Superior temporal gyrus (tissue), 1 donor: ENCODE measurements around the gene ERICH6B.
"Not testable (repeated sequence)": the region's sequence is repeated elsewhere in the genome, so short reads cannot be mapped to it uniquely, and the experiment has no call there.

Experiments used
- DNase-seq: peaks from one replicate; pipeline ENCODE4 v3.0.0-alpha.2; 2016; ENCODE audit errors: extremely low spot score

Gene ERICH6B

DNA sequence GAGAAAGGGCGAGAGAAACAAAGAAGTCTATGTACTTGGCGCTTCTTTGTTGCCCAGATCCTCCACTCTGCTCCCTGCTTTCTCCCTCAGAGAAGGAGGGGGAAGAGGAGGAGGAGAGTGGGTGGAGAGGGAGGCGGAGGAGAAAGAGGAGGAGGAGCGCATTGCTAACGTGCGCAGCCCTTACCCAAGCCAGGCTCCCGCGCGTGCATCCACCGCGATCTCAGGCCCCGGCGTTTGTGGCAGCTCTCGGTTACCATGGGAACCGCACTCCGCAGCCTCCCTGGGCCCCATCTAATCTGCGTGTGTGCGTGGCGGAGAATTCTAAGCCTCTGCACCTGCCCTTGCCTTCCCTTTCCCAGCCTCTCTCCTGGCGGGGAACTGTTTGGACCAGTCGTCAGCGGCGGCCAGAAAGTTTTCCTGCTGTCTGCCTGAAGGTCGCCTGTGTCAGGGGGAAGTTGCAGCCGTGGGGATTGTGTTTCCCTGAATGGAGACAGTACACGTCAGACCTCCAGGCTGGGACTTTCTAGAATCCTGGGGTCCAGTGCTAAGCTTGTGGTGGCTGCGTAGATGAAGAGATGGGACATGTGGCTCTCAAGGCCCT, at the start of gene ERICH6B:
TSS of gene ERICH6B (minus strand) at position 239 of the 601 bp plus-strand sequence. CDS start 18,734 bp downstream, outside the sequence.
- peak; percentile 38 for DNase-seq

DNA sequence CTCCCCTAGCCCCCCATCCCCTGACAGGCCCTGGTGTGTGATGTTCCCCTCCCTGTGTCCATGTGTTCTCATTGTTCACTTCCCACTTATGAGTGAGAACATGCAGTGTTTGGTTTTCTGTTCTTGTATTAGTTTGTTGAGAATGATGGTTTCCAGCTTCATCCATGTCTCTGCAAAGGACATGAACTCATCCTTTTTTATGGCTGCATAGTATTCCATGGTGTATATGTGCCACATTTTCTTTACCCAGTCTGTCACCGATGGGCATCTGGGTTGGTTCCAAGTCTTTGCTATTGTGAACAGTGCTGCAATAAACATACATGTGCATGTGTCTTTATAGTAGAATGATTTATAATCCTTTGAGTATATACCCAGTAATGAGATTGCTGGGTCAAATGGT, 47.4 kb upstream of the ERICH6B start:
- not testable (repeated sequence) for DNase-seq

DNA sequence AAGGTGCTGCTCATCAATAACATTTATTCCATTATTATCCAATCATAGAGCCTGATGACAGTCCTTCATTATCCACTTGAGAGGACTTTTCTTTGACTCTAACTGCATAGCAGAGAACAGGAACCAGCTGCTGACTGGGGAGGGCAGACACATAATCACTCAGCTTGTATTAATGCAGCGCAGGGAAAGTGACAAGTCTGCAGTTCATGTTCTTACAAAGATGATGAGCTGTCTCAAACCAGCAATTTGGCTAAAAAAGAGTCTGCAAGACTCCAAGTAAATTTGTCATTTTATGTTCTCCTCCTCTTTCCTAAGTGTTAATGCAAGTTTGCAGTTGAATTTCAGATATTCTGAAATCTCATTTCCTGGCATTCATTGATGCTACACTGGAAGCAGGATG, 46.6 kb upstream of the ERICH6B start:
- peak; percentile 16 for DNase-seq

DNA sequence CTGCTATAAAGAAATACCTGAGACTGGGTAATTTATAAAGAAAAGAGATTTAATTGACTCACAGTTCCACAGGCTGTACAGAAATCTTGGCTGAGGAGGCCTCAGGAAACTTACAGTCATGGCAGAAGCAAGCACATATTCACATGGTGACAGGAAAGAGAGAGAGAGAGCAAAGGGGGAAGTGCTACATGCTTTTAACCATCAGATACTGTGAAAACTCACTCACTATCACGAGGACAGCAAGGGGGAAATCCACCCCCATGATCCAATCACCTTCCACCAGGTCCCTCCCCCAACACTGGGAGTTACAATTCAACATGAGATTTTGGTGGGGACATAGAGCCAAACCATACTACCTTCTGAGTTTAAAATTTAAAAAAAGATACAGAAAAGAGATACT, 44.9 kb upstream of the ERICH6B start:
- not testable (repeated sequence) for DNase-seq

DNA sequence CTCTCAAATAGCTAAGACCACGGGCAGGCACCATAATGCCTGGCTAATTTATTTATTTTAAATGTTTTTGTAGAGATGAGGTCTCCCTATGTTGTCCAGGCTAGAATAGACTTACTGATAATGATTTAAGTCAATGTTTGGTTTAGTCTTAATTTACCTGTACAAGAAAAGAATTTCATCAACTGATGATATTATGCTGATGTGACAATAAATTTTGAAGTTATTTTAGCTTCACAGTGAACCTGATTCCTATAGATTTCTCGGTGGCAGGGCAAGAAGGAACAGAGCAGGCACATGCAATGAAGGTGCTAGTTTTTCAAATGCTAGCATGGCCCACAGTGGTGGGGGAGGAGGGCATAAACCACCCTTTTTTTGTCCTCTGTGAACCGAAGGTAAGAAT, 44.0 kb upstream of the ERICH6B start:
- DNase-seq = no peak

DNA sequence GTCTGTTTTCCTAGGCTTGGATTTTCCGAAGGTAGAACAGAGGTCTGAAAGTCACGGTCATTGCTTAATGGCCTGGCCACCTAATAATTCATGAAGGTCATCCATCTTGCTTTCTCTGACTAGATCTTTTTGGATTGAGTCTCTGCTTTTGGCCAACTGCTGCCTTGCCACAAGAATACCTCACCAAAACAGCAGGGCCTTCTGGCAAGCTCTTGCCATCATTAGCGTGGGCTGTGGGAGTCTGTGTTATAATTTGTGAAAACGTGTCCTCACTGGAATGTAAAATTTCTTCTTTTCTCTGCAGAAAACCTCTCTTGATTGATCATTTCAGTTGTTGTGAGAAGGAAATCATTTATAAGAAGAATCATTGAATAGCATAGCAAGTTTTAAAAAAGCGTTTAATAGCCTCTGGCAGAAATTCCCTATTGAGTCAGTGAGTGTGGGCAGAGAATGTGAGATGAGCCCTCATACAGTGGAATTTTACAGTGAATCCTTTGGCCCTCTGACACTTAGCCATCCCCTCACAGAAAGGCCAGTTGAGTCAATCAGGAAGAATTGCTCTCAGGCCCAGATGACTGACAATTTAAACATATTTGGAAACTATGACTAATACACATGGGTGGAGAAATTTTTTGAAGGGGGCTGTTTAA, 43.2 kb upstream of the ERICH6B start:
- DNase-seq = no peak

DNA sequence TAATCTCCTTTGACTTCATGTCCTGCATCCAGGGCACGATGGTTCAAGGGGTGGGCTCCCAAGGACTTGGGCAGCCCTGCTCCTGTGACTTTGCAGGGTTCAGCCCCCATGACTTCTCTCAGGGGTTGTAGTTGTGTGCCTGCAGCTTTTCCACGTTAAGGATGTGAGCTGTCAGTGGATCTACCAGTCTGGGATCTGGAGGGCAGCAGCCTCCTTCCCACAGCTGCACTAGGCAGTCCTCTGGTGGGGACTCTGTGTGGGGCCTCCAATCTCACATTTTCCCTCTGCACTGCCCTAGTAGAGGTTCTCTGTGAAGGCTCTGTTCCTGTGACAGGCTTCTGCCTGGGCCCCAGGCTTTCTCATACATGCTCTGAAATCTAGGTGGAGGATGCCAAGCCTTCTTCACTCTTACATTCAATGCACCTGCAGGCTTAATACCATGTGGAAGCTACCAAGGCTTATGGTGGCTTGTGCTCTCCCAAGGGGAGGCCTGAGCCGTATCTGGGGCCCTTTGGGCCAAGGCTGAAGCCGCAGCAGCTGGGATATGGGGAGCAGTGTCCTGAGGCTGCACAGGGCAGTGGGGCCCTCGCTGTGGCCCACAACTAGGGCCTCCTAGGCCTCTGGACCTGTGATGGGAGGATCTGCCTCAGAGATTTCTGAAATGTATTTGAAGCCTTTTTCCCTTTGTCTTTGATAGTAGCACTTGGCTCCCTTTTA, 39.3 kb upstream of the ERICH6B start:
- DNase-seq = no peak

DNA sequence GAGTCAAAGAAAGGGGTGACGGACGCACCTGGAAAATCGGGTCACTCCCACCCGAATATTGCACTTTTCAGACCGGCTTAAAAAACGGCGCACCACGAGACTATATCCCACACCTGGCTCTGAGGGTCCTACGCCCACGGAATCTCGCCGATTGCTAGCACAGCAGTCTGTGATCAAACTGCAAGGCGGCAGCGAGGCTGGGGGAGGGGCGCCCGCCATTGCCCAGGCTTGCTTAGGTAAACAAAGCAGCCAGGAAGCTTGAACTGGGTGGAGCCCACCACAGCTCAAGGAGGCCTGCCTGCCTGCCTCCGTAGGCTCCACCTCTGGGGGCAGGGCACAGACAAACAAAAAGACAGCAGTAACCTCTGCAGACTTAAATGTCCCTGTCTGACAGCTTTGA, 29.7 kb upstream of the ERICH6B start:
- not testable (repeated sequence) for DNase-seq

DNA sequence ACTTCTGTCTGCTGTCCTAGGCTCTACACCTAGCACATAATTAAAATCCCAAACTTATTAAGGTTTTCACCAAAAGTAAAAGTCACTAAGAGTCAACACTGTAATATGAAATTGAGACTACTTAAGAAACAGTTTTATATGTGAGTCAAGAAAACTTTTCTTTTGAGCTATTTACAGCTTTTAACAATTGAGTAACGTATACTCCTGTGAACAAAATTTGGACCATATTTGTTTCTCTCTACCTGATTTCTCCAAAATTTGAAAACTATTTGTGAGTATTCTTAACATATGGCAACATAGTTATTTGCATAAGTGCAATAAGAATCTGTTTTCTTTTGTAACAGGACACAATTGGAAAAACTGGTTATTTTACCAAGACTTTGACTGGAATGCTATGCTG, 26.6 kb upstream of the ERICH6B start:
- not testable (repeated sequence) for DNase-seq

DNA sequence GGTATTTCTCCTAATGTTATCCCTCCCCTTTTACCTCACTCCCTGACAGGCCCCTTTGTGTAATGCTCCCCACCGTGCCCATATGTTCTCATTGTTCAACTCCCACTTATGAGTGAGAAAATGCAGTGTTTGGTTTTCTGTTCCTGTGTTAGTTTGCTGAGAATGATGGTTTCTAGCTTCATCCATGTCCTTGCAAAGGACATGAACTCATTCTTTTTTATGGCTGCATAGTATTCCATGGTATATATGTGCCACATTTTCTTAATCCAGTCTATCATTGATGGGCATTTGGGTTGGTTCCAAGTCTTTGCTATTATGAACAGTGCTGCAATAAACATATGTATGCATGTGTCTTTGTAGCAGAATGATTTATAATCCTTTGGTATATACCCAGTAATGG, 19.8 kb upstream of the ERICH6B start:
- DNase-seq = not testable (repeated sequence)

DNA sequence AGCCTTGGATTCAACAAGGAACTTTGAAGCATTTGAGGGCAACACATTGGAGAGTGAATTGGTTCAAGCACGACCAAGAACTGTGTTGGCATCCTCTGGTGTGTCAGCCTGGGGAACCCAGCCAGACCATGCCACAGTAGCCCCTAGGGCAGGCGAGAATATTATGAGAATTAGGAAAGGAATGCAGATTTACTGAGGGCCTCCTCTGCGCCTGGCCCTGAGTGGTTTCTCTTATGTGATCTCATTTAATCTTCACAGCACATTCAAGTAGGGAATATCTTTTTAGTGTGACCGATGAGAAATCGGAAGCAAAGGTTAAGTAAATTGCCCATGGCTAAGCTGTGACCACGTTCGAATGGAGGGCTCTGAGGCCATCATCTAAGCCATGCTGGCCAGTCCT, 15.3 kb upstream of the ERICH6B start:
- no peak for DNase-seq

DNA sequence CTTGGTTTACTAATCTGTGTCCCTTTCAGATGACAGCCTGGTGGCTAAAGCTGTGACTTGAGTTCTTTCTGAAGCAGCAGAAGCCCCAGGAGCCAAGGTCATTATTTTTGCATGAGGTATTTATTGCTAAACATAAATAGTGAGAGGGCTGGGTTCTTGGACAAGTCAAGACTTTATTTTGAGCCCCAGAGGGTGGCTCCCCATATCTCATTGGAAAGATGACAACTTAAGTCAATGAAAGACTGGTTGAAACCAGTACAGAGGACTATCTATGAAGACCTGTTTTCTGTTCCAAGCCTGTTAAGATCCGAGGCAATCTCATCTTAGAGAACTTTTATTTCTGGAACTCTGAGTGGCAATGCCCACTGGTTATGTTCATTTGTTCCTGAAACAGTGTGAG, 14.4 kb upstream of the ERICH6B start:
- DNase-seq = no peak

DNA sequence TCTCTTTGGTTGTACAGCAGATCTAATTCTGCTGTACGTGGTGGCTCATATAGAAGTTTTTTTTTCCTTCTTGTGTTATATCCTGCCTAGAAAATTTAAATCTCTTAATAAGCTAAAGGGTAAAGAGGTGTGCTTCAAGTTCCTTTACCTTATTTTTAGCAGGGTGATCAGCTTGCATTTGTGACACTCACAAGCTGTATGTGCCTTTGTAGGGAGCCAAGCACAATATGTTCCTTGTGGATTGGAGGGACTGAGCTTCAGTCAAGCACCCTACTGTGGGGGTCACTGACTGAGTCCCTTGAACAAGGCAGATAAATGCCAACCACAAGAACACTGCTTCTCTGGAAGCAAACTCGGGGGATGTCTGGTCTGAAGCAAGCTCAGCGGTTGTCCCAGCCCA, 12.6 kb upstream of the ERICH6B start:
- no peak for DNase-seq

DNA sequence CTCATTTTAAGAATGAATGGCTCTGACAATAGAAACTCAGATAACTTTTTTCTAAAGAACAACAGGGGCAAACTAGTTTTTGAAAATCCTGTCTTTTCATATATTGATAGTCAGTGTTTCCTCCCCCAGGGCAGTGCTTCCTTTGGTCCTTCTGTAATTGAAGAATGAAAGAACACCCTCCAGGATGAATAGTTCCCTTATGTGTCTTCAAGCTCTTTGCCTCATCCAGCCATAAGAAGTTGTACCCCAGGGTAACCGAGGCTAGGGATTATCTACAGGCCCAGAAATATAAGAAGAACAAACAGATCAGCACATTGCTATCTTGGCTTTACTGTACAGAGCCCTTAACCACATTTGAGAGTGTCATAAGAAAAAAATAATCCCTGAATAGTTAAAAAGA, 12.1 kb upstream of the ERICH6B start:
- DNase-seq = no peak

DNA sequence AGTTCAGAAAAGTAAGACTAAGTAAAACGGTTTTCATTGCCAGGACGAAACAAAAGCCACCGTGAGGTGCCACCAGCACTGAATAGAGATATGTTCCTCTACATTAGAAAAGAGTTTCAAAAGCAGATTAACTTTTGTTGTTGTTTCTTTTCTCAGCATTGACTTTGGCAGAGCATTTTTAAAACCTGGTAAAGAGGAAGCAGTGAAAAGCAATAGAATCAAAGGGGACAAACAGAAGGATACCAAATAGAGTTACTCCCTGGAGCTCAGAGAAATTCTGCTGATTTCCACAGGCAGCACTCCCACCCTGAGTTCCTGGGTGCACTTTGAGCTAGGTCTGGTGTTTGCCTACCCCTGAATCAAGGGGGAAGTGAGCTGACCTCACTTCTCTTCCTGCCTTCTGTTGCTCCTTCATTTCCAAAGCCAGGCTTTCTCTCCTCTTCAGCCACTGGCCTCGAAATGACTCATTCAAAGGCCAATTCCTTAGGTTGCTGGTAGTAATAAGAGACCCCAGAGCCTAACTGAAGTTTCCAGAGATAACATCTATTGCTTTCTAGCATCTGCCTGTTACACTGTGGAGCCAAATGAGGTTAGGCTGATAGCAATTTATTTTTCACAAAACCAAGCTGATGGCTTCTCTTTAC, 11.3 kb upstream of the ERICH6B start:
- no peak for DNase-seq

DNA sequence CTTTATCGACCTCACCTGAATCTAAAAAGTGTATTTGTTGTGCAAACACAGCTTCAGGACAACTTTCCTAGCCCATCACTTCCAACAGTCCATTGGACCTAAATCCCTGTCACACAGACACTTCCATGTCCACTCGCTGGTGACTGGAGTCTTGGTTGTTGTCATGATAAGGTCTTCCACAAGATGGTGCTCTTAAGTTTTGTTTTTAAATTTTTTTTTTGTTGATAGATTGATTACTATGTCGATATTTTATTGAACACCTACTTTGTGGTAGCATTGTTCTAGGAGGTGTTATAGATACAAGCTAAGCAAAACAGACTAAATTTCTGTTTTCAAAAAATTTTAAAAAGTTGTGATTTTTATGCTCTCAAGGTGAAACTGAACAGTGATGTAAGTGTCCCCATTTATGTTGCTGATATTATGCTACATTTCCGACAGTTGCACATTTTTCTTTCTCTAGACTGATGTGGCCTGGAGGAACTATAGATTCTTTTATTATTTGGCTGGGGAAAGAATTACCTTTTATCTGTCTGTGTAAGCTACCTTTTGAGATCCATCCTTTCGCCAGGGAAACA, 8.1 kb upstream of the ERICH6B start:
- peak; percentile 53 for DNase-seq

DNA sequence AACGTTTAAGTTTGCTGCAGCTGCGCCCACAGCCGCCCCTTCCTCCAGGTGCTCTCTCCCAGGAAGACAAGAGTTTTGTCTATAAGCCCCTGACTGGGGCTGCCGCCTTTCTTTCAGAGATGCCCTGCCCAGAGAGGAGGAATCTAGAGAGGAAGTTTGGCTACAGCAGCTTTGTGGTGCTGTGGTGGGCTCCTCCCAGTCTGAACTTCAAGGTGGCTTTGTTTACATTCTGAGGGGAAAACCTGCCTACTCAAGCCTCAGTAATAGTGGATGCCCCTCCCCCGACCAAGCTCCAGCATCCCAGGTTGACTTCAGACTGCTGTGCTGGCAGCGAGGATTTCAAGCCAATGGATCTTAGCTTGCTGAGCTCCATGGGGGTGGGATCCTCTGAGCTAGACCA, 6.4 kb upstream of the ERICH6B start:
- no peak for DNase-seq

DNA sequence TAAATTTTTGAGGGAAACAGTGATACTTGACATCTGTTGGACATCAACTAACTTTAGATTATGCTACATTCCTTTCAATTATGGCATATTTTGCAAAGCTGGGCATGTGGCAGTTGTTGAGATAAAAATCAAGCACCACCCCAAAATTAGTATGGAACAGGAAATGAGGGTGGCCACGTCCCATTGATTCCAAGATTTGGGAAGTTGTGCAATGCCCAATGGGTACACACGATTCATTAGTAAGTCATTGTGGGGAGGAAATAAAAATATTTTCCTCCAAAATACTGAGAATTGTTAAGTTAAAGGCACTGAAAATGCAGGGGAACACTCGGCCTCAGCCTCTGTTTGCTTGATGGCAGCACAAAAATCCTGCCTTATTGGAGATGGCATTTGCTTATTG, 7.6 kb downstream of the ERICH6B start:
- no peak for DNase-seq

DNA sequence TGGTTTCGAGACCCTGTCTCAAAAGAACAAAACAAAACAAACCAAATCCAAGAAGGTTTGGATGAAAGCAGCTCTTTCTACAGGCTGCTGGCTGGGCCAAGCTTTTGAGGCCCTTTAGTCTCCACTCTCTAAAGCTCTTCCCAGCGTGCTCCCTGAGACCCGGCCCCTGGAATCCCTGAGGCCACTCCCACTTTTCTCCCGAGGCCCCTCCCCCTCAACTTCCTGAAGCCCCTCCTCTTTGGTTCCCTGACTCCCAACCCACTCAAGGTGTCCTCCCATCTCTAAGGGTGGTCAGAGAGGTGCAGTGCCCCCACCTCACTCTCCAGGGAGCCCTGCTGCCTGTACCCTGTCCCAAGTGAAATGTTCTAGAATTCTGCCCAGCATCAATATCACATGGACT, 10.6 kb downstream of the ERICH6B start:
- no peak for DNase-seq

DNA sequence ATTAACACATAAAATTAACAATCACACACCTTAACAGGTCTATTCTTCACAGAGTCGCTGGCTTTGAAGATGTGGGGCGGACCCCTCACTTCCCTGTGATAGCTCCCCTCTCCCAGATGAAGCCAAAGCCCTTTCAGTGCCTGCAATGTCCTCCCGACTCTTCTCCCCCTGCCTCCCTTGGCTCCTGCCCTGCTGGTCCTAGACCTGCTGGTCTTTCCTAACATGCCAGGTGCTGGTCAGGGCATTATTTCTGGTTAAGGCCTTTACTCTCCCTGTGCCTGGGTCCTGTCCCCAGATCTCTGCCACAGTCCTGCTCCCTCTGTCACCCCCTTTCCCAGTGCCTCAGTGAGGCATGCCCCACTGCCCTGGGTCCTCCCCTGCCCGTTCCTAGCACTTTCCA, 12.2 kb downstream of the ERICH6B start:
- no peak for DNase-seq

DNA sequence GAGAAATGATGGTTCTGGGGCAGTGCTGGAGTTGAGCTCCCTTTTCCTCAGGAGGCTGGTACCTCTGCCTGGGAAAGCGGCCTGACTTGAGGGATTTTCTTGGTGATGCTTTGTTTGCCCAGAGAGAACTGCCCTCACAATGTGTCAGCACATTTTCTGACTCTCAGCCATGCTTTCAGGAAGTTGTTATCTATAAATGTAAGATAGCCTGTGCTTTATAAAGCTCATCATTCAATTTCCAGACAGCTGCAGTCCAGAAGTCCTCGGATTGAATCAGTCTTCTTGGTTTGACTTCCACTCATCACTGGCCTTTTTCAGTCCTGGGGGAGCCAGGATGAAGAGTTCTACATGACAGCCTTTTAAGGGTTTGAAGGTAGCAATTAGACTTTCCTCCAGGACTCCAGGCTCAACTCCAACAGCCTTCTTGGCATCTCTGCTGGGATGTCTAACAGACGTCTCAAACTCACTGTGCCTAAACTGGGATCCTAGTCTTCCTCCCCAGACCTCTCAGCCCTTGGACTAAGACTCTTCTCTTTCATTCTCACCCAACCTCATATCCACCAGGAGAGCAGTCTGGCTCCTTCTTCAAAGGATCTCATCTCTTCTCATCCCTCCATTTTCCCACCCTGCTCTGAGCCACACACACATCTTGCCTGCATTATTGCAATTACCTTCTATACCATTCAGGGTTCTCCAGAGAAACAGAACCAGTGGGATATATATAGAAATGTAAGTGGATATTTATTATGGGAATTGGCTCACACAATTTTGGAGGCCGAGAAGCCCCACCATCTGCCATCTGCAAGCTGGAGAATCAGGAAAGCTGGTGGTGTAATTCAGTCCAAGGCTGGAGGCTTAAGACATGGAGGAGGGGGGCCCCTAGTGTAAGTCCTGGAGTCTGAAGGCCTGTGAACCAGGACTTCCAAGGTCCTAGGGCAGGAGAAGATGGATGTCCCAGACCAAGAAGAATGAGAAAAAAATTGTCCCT, 13.1 kb downstream of the ERICH6B start:
- DNase-seq = peak; percentile 20
